ENCODE data around the gene PLA2G6.
"Not testable (repeated sequence)": the region's sequence is repeated elsewhere in the genome, so short reads cannot be mapped to it uniquely, and the experiment has no call there.

The PLA2G6 gene

GRCh38 chr22:38172832-38173640 is 8.6 kb downstream of the PLA2G6 start:
- FAIRE-seq, result no peak
- no peak for DNase-seq (ENCODE audit: extremely low spot score, insufficient read length, low read depth)

DNA sequence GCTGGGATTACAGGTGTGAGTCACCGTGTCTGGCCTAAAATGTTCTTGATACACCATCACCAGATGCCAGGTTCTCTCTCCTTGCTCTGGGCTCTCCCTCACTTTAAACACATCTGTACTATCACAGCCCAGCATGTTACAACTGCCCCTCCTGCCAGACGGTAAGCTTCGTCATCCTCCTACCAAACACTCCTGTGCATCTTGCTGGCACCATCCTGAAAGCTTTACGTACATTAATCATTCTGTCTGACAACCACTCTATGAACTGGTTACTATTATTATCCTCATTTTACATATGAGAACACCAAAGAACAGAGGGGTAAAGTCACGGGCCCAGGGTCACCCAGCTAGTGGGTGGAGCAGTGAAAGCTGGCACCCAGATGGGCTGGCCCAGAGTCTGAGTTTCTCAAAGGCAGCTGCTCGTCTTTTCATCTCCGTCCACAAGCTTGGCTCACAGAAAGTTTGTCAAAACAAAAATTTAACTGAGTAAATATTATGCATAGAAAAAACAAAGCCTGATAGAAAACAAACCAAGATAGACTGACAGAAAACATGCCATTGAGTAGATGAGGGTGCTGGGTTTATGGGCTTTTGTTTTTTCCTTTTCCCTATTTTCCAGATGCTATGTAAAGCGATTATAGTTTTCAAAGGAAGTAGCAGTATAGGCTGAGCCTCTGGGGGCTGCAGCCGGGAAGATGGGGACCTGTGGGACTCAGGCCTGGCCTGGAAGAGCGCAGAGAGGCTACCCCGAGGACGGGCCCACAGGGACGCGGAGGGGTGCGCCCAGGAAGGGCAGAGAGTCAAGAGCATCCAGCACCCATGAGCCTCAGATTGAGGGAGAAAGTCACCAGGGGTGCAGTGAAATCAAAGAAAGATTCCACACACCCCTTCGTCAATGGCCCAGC is 9.5 kb downstream of the PLA2G6 start:
- FAIRE-seq (no peak), DNase-seq (ENCODE audit: extremely low spot score, insufficient read length, low read depth) (no peak)

DNA sequence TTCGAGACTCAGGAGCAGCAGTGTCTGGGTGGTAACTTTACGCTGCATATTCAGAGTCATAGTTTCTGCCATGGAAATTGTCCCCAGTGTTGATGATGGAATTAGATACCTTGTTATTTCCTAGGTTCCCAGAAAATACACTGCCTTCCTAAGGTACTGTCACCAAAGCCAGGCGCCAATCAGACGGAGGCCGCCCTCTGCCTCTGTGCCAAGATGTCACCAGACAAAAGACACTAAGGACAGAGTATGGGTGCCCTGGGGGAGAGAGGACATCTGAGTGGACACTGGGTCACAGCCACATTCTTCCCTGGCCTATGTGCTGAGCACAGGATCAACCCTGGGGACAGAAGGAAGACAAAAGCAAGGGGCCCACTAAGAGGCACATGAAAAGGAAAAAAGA is 11.2 kb downstream of the PLA2G6 start:
- FAIRE-seq (no peak), DNase-seq (ENCODE audit: extremely low spot score, insufficient read length, low read depth) (no peak)

- FAIRE-seq, result no peak
Measured at GRCh38 chr22:38169116-38169515, 12.5 kb downstream of the PLA2G6 start.

GRCh38 chr22:38167988-38168407 is 13.6 kb downstream of the PLA2G6 start:
- DNase-seq (ENCODE audit: extremely low spot score, insufficient read length, low read depth) (no peak), FAIRE-seq (no peak)

More at GRCh38 chr22:38169116-38169515, 12.5 kb downstream of the PLA2G6 start:
- DNase-seq (ENCODE audit: extremely low spot score, insufficient read length, low read depth), result no peak

DNA sequence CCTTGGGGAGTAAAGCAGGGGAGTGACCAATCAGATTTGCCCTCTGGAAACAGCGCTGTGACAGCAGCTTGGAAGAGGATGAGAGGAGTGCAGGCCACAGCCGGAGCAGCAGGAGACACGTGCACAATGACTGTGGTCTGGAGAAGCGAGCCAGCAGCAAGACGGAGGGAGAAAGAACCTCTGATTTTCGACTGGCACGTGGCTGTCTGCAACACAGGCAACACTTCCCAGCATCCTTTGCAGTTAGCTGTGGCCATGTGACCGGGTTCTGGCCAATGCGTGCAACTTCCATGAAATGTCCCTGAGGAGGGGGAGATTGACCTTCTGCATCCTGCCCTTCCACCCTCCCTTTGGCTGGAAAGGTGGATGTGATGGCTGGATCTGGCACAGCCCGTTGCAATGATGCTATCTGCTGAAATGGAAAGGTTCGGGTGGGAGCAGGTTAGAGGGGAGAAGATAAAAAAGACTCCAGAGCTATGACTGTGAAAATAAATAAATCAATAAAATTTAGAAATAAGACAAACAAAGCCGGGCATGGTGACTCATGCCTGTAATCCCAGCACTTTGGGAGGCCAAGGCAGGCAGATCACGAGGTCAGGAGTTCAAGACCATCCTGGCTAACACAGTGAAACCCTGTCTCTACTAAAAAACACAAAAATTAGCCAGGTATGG is 15.6 kb downstream of the PLA2G6 start:
- FAIRE-seq (no peak), DNase-seq (ENCODE audit: extremely low spot score, insufficient read length, low read depth) (no peak)

DNA sequence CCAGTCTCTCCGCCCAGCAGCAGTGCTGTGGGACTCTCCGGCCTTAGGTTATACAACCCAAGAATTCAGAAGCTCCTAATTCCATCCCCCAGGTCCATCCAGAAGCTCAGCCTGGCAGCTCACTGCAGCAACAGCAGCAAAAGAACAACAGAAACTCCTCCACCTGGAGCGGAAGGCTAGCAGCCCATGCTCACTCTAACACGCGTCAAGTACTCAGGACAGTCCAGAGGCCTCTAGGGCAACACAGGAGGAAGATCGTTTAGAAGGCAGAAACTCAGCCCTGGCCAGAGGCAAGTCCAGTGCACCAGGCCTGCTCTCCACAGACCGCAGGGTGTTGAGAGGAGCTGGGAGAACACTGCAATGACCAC is 17.1 kb downstream of the PLA2G6 start:
- DNase-seq (ENCODE audit: extremely low spot score, insufficient read length, low read depth), result no peak
- FAIRE-seq, result no peak

DNA sequence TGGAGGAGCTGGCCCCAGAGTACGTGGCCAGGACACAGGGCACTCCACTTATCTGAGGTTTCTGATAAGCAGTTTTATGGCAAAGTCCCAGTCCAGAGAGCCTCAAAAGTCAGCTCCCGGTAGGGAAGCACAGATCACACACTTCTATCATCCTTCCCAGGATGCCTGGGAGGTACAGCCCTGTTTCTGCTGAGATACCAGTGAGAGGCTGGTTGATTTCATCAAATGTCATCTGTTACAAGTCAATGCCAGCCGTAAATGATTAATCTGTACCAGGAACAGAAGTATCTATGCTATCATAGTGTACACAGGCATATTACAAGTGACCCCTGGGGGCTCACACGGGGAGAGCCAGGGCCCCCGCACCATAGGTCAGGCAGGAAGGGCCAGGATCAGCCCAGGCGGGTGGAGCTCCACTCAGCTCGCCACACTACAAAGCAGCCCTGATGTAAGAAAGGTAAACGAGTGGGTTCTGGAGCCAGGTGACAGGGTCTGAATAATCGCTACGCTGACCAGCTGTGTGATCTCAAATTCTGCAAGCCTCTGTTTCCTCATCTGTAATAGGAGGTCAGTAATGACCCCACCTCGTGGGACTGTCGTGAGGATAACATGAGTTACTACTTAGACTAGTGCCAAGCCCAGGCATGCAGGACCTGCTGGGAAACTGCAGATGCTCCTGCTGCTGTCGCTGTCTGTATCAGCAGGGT is 17.6 kb downstream of the PLA2G6 start:
- peak; percentile 59 for FAIRE-seq
- no peak for DNase-seq (ENCODE audit: extremely low spot score, insufficient read length, low read depth)

DNA sequence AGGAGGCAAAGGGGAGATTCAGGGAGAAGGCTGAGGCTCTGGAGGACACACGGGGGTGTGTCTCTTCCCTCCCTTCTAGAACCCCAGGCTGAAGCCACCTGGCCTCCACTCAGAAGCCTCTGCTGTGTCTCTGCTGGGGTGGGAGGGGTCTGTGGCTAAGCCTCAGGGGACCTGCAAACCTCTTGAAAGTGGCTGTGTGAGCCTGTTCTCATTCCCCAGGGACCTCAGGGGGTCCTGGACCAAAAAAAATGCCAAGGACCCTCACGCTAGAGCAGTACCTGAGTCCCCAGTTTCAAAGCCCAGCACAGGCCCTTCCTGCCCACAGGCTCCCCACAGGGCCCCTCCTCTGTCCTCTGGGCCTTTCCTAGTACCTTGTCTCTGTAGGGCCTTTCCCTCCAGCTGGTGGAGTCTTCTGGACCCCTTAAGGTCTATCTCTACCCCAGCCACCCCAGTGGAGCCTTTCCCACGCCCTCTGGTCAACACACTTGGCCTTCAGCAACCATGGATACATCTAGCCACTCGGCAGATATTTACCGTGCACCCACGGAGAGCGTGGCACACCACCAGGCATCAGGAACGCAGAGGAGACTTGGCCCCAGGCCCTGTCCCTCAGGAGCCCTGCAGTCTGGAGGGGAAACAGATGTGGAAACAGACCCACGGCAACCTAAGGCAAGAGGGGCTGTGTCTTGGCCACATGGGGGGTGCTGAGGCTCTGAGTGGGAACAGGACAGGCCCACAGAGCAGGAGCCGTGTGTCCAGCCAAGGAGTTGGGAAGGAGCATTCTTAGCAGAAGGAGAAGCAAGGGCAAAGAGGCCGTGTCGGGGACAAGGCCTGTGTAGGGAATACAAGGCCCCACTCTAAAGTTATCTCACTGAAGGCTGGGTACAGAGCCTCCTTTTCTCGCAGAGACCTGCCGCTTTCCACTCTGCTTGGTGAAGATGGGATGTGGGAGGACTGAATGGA is 18.5 kb downstream of the PLA2G6 start:
- DNase-seq (ENCODE audit: extremely low spot score, insufficient read length, low read depth) (no peak), FAIRE-seq (peak; percentile 84)

- FAIRE-seq (no peak), DNase-seq (ENCODE audit: extremely low spot score, insufficient read length, low read depth) (no peak)
Measured at GRCh38 chr22:38155703-38156102, 25.9 kb downstream of the PLA2G6 start.

DNA sequence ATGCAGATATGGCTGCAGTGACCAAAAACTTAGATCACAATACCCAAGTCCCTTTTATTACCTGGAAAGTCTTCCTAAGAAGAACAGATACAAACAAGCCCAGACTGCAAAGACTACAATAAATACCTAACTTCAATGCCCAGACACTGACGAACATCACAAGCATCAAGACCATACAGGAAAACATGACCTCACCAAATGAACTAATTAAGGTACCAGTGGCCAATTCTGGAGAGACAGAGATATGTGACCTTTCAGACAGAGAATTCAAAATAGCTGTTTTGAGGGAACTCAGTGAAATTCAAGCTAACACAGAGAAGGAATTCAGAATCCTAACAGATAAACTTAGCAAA is 27.1 kb downstream of the PLA2G6 start:
- not testable (repeated sequence) for FAIRE-seq; DNase-seq (ENCODE audit: extremely low spot score, insufficient read length, low read depth)

- FAIRE-seq (no peak), DNase-seq (ENCODE audit: extremely low spot score, insufficient read length, low read depth) (no peak)
Measured at GRCh38 chr22:38153821-38154562, 27.6 kb downstream of the PLA2G6 start.

DNA sequence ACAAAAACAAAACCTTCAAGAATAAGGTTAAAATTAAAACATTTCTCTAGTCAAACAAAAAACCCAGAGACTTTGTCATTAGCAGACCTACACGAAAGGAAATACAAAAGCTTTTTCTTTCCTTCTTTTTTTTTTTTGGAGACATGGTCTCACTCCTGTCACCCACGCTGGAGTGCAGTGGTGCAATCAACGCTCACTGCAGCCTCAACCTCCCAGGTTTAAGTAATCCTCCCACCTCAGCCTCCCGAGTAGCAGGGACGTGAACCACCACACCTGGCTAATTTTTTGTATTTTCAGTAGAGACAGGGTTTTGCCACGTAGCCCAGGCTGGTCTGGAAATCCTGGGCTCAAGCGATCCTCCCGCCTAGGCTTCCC is 30.5 kb downstream of the PLA2G6 start:
- DNase-seq (ENCODE audit: extremely low spot score, insufficient read length, low read depth) (no peak), FAIRE-seq (no peak)

GRCh38 chr22:38148245-38148644 is 33.4 kb downstream of the PLA2G6 start:
- FAIRE-seq (no peak), DNase-seq (ENCODE audit: extremely low spot score, insufficient read length, low read depth) (no peak)

DNA sequence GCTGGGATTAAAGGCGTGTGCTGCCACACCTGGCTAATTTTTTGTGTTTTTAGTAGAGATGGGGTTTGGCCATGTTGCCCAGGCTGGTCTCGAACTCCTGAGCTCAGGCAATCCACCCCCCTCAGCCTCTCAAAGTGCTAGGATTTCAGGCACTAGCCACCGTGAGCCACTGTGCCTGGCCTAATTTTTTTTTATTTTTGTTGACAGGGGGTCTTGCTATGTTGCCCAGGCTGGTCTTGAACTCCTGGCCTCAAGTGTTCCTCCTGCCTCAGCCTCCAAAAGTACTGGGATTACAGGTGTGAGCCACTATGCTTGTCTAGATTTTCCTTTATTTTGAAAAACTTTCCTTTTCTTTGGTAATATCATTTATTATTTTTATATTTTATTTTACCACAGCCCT is 35.5 kb downstream of the PLA2G6 start:
- DNase-seq (ENCODE audit: extremely low spot score, insufficient read length, low read depth); FAIRE-seq: not testable (repeated sequence)

DNA sequence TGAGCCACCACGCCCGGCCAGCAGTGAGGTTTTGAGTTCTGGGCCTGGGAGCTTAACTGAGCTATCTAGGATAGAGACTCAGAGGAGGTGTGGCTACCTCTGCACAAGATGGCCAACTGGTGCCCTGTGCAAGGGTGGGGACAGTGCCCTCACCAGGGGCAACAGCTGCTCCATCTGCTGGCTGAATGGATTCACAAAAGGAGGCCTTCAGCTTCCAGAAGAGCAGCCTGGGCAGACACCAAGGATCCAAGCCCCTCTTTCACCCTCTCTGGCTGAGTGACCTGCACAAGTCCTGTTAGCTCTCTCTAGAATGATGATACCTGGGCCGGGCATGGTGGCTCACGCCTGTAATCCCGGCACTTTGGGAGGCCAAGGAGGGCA is 37.6 kb downstream of the PLA2G6 start:
- FAIRE-seq (no peak), DNase-seq (ENCODE audit: extremely low spot score, insufficient read length, low read depth) (no peak)

DNA sequence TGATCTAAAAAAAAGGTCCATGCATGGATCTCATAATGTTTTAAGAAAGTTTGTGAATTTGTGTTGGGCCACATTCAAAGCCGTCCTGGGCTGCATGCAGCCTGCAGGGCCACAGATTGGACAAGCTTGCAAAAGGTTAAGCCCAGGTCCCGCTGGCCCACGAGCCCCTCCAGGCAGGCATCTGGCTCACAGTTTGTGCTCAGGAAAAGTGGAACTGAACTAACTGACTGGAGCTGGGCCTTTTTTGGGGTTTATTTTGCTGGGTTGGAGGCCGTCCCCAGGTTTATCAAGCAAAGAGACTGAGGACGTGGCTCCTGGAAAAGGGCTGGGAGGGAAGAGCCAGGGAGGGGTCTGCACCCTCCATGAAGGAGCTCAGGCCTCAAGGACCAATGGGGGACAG is 39.0 kb downstream of the PLA2G6 start:
- FAIRE-seq, result no peak
- DNase-seq (ENCODE audit: extremely low spot score, insufficient read length, low read depth), result no peak

- FAIRE-seq (no peak), DNase-seq (ENCODE audit: extremely low spot score, insufficient read length, low read depth) (no peak)
Measured at GRCh38 chr22:38141217-38141973, 40.2 kb downstream of the PLA2G6 start.
